K562 (cell line): Measurements from ENCODE around the gene EPB41L1. TPM values are rescaled to one million over a fixed set of nuclear protein-coding genes. Genes with fewer than 3 reads are reported as not detected.
"Not testable (repeated sequence)": the region's sequence is repeated elsewhere in the genome, so short reads cannot be mapped to it uniquely, and the experiment has no call there.

ENCODE experiments used
- ATAC-seq: fragments of 200-7000 bp; cut with Tn5 transposase; 3 replicates; pipeline ENCODE4 v1.9.1; 2020; ENCODE audit warnings: moderate library complexity
- BruUV-seq: library from RNA; stranded (reverse); fragments of 400-500 nt; replicated peaks from 2 replicates; lab custom pipeline; 2021; lab: Mats Ljungman, UMichigan
- CTCF ChIA-PET: fragments of 300-600 bp; formaldehyde crosslinking; extraction: SDS; loops from one replicate; lab custom pipeline; 2021; ENCODE audit warnings: low intra/inter-chr PET ratio; lab: Yijun Ruan, JAX
- POLR2A ChIA-PET: fragments of 300-600, 350-650 bp; sonication (Branson Sonifier 250); formaldehyde crosslinking; extraction: SDS; loops from one replicate; lab custom pipeline; 2021; ENCODE audit warnings: antibody characterized with exemption, inconsistent platforms; lab: Yijun Ruan, JAX
- DNase-seq, 4 experiments: peaks; one replicate each; pipeline versions ENCODE4 v3.0.0 to v3.0.0-alpha.2; 2011 to 2018; ENCODE audit warnings: low spot score in 3 of 4, mixed read lengths in 3 of 4; ENCODE audit errors: extremely low read depth in 1 of 4
- FAIRE-seq: peaks from 2 replicates; lab custom pipeline; 2011; peaks lifted over from hg19 to GRCh38; lab: Jason Lieb, UNC
- H2AFZ ChIP-seq: 2 replicates; pipeline ENCODE4 v1.6.0; 2011; ENCODE audit warnings: low read depth, low read length, control low read depth, inconsistent platforms
- H3K27ac ChIP-seq: fragments of 200-600 bp; 3 replicates; pipeline ENCODE4 v1.8.0; 2011; ENCODE audit warnings: low read depth, mild to moderate bottlenecking, control low read depth, inconsistent platforms, low read length, moderate library complexity, mixed read lengths; ENCODE audit errors: extremely low read depth
- H3K27me3 ChIP-seq, 2 experiments: fragments of 300-600 bp in 1 of 2; 2 replicates in 1 of 2; 3 replicates in 1 of 2; pipeline versions ENCODE4 v1.6.0 to v1.8.0; 2011; ENCODE audit warnings: inconsistent platforms in 2 of 2, low read length in 2 of 2, mild to moderate bottlenecking in 1 of 2, mixed read lengths in 1 of 2, moderate library complexity in 1 of 2; ENCODE audit not compliant: control insufficient read depth in 2 of 2, insufficient read depth in 2 of 2
- H3K36me3 ChIP-seq: fragments of 300-600 bp; 3 replicates; pipeline ENCODE4 v1.8.0; 2011; ENCODE audit warnings: mild to moderate bottlenecking, low read length, inconsistent platforms; ENCODE audit not compliant: control insufficient read depth, insufficient read depth
- H3K4me1 ChIP-seq, 2 experiments: fragments of 200-600 bp in 1 of 2; replicated peaks in 1 of 2; 2 replicates in 1 of 2; 3 replicates in 1 of 2; pipeline versions ENCODE4 v1.5.1 to v1.8.0; 2011; ENCODE audit warnings: inconsistent platforms in 2 of 2, low read length in 2 of 2, mild to moderate bottlenecking in 1 of 2, mixed read lengths in 1 of 2, moderate library complexity in 1 of 2; ENCODE audit not compliant: control insufficient read depth in 2 of 2, insufficient read depth in 2 of 2
- H3K4me2 ChIP-seq: 2 replicates; pipeline ENCODE4 v1.6.1; 2011; ENCODE audit warnings: low read length, control low read depth, inconsistent platforms, mixed read lengths; ENCODE audit not compliant: insufficient read depth
- H3K4me3 ChIP-seq: fragments of 200-600 bp; sonication (generic), shearing (Covaris generic); 2 replicates; pipeline ENCODE4 v1.5.1; 2016; ENCODE audit warnings: control low read depth, inconsistent platforms
- H3K79me2 ChIP-seq: fragments of 200-600 bp; 3 replicates; pipeline ENCODE4 v1.8.0; 2011; ENCODE audit warnings: low read length, inconsistent platforms; ENCODE audit not compliant: control insufficient read depth, insufficient read depth
- H3K9ac ChIP-seq, 2 experiments: 2 replicates each; pipeline versions ENCODE4 v1.6.0 to v1.6.1; 2011; ENCODE audit warnings: low read depth in 2 of 2, low read length in 2 of 2, control low read depth in 1 of 2, inconsistent platforms in 1 of 2, mild to moderate bottlenecking in 1 of 2, mixed read lengths in 1 of 2; ENCODE audit not compliant: insufficient read depth in 1 of 2
- H3K9me1 ChIP-seq: one replicate; pipeline ENCODE4 v1.6.0; 2011; ENCODE audit warnings: inconsistent platforms, mild to moderate bottlenecking, low read length, moderate library complexity; ENCODE audit not compliant: control insufficient read depth, insufficient read depth
- H3K9me3 ChIP-seq: replicated peaks from 2 replicates; pipeline ENCODE4 v1.5.1; 2011; ENCODE audit warnings: low read depth, low read length, inconsistent platforms; ENCODE audit not compliant: control insufficient read depth, insufficient read depth
- H4K20me1 ChIP-seq: replicated peaks from 2 replicates; pipeline ENCODE4 v1.6.1; 2011; ENCODE audit warnings: low read length, inconsistent platforms, mixed read lengths; ENCODE audit not compliant: control insufficient read depth, insufficient read depth
- ADNP ChIP-seq: fragments of 200-800 bp; sonication (Bioruptor generic); IDR thresholded peaks from 2 replicates; pipeline ENCODE4 v1.6.1; 2016; ENCODE audit warnings: missing genetic modification characterization, missing compliant biosample characterization
- BCOR ChIP-seq: fragments of 450-650 bp; IDR thresholded peaks from 2 replicates; pipeline ENCODE4 v1.6.1; 2016
- FOSL1 ChIP-seq: fragments of 200-800 bp; sonication (Bioruptor generic); conservative IDR thresholded peaks from 2 replicates; pipeline ENCODE4 v1.6.1; 2016; ENCODE audit warnings: missing genetic modification characterization, missing compliant biosample characterization
- JUND ChIP-seq, 2 experiments: IDR thresholded peaks; 2 replicates in 1 of 2; 3 replicates in 1 of 2; pipeline ENCODE4 v1.6.1; 2011; ENCODE audit warnings: borderline replicate concordance in 2 of 2, low read depth in 2 of 2, low read length in 2 of 2, improper control_type of control experiment in 1 of 2, missing biosample characterization in 1 of 2, missing genetic modification characterization in 1 of 2, missing genetic modification reagents in 1 of 2
- KDM1A ChIP-seq, 2 experiments: fragments of 450-650 bp; IDR thresholded peaks; 2 replicates each; pipeline ENCODE4 v1.6.1; 2016; ENCODE audit warnings: mild to moderate bottlenecking in 2 of 2
- RBM25 ChIP-seq: fragments of 200-400 bp; formaldehyde crosslinking; IDR thresholded peaks from 2 replicates; pipeline ENCODE4 v1.6.1; 2018; ENCODE audit warnings: low read length, low read depth, moderate library complexity; ENCODE audit not compliant: severe bottlenecking
- SPI1 ChIP-seq: IDR thresholded peaks from 2 replicates; pipeline ENCODE4 v1.6.1; 2011; ENCODE audit warnings: low read depth, low read length, control low read depth, borderline replicate concordance
- ZNF121 ChIP-seq: sonication (generic); formaldehyde crosslinking; conservative IDR thresholded peaks from 2 replicates; pipeline ENCODE4 v1.8.0; 2022; ENCODE audit warnings: missing genetic modification reagents
- WGBS: fragments of 100-300 bp; shearing (Covaris generic); methylation state at CpG from one replicate; pipeline ENCODE4 v1.1.6; 2016; ENCODE audit warnings: low coverage, mixed read lengths; ENCODE audit not compliant: insufficient coverage; ENCODE audit errors: missing lambda C conversion rate; 5-methylcytosine and 5-hydroxymethylcytosine counted together
- in situ Hi-C: fragments of 300-500 bp; cut with MboI; formaldehyde crosslinking; loops from 4 replicates; pipeline ENCODE4 v1.15.0; 2018; ENCODE audit warnings: inconsistent platforms, mixed read lengths
- intact Hi-C: fragments of 100-400 bp; cut with micrococcal nuclease; formaldehyde crosslinking; loops from 2 replicates; pipeline ENCODE4 v1.14.2; 2022
- polyA plus RNA-seq, 8 experiments: library from polyadenylated mRNA; depleted of rRNA in 4 of 8; stranded (reverse) in 5 of 8; unstranded in 3 of 8; fragments of >200 nt; fragmentation: Nextera tagmentation in 2 of 8; fragmentation: Illumina TruSeq in 1 of 8; extraction: Ambion mirVana in 2 of 8; extraction: Trizol in 1 of 8; gene quantifications; 2 replicates each; pipeline versions ENCODE4 v1.2.1 to v1.2.3, GENCODE V29; 2011 to 2014; ENCODE audit warnings: inconsistent platforms in 1 of 8, missing spikeins in 1 of 8
- total RNA-seq, 7 experiments: library from RNA; depleted of rRNA in 6 of 7; stranded (reverse); fragments of >200 nt in 6 of 7; fragmentation: Illumina TruSeq in 2 of 7; extraction: Trizol in 2 of 7; gene quantifications; 2 replicates each; pipeline versions ENCODE4 v1.2.1 to v1.2.3, GENCODE V29; 2011 to 2021; ENCODE audit warnings: low replicate concordance in 1 of 7
- TF ChIP-seq, protein P1 (sequence below): sonication (generic); formaldehyde crosslinking; IDR thresholded peaks from 2 replicates; pipeline ENCODE4 v1.8.1; 2023; ENCODE audit warnings: mild to moderate bottlenecking, missing genetic modification reagents
- TF ChIP-seq, protein P2 (sequence below), 2 experiments: fragments of 450-650 bp in 1 of 2; sonication (generic) in 1 of 2; formaldehyde crosslinking in 1 of 2; IDR thresholded peaks in 1 of 2; conservative IDR thresholded peaks in 1 of 2; 2 replicates each; pipeline versions ENCODE4 v1.6.1 to v1.8.1; 2016 to 2023; ENCODE audit warnings: mild to moderate bottlenecking in 2 of 2, moderate library complexity in 2 of 2, inconsistent platforms in 1 of 2, missing genetic modification reagents in 1 of 2

The EPB41L1 gene
- total and polyA plus RNA-seq, 9 of the 15 experiments (the other 6 are each of a cell fraction or from before 2014, with no cell fraction given), result 0.11 to 4.3 (median 1.3) TPM

DNA sequence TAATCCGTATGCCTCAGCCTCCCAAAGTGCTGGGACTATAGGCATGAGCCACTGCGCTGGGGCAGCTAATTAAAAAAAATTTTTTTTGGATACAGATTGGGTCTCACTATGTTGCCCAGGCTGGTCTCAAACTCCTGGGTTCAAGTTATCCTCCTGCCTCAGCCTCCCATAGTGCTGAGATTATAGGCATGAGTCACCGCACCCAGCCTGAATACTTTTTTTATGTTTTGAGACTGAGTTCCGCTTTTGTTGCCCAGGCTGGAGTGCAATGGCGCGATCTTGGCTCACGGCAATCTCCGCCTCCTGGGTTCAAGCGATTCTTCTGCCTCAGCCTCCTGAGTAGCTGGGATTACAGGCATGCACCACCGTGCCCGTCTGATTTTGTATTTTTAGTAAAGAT is 17.2 kb upstream of the EPB41L1 start:
- 43% methylated on average over 9 of the region's 11 CpGs for WGBS
- not testable (repeated sequence) for FAIRE-seq; DNase-seq; H3K27me3 ChIP-seq; BruUV-seq; H4K20me1 ChIP-seq; H2AFZ ChIP-seq; H3K4me3 ChIP-seq; H3K36me3 ChIP-seq; H3K79me2 ChIP-seq; ATAC-seq; H3K9me1 ChIP-seq; H3K9ac ChIP-seq; H3K4me2 ChIP-seq; H3K27ac ChIP-seq; H3K4me1 ChIP-seq; H3K9me3 ChIP-seq; TF ChIP-seq JUND (tag; IDR thresholded peaks at IDR 0.05; ENCODE audit: borderline replicate concordance, low read depth, low read length)
- intact Hi-C loops (loop anchor here (5.0 kb wide), 1 partner anchor 40 kb away; no protein-coding TSS in a partner anchor), in situ Hi-C loops (loop anchor here (5.0 kb wide), 1 partner anchor 140 kb away; no protein-coding TSS in a partner anchor)
- ChIA-PET POLR2A (interaction anchor here (2.7 kb wide), 1 partner anchor 141 kb away, joined by 13 read pairs; no protein-coding TSS in a partner anchor), CTCF (interaction anchor here (8.0 kb wide), 1 partner anchor 143 kb away, joined by 205 read pairs; no protein-coding TSS in a partner anchor)
- TF ChIP-seq, protein P1, sequence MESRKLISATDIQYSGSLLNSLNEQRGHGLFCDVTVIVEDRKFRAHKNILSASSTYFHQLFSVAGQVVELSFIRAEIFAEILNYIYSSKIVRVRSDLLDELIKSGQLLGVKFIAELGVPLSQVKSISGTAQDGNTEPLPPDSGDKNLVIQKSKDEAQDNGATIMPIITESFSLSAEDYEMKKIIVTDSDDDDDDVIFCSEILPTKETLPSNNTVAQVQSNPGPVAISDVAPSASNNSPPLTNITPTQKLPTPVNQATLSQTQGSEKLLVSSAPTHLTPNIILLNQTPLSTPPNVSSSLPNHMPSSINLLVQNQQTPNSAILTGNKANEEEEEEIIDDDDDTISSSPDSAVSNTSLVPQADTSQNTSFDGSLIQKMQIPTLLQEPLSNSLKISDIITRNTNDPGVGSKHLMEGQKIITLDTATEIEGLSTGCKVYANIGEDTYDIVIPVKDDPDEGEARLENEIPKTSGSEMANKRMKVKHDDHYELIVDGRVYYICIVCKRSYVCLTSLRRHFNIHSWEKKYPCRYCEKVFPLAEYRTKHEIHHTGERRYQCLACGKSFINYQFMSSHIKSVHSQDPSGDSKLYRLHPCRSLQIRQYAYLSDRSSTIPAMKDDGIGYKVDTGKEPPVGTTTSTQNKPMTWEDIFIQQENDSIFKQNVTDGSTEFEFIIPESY (CRISPR knock-in tag), result peak; percentile 66
- peak; percentile 44; the same call in 1 of the 2 replicates for TF ChIP-seq BCOR
- peak; percentile 26 for TF ChIP-seq RBM25
- 0 out of 2 replicates have a peak, but pooled peaks have one; percentile 13 for TF ChIP-seq JUND (IDR thresholded peaks at IDR 0.05; ENCODE audit: borderline replicate concordance, low read depth, low read length)
- TF ChIP-seq ADNP, result peak; percentile 69; the same call in 1 of the 2 replicates
- TF ChIP-seq, protein P2, sequence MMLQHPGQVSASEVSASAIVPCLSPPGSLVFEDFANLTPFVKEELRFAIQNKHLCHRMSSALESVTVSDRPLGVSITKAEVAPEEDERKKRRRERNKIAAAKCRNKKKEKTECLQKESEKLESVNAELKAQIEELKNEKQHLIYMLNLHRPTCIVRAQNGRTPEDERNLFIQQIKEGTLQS (IDR thresholded peaks at IDR 0.05), result peak; percentile 39; the same call in 1 of the 2 replicates
- TF ChIP-seq, protein P2 (CRISPR knock-in tag; conservative IDR thresholded peaks at IDR 0.05), result not testable (repeated sequence)
- peak in 1 of 2 experiments; percentile 56; a peak in 1 of 4 replicates for TF ChIP-seq KDM1A (IDR thresholded peaks at IDR 0.05)
- peak; percentile 48; the same call in 1 of the 2 replicates for TF ChIP-seq FOSL1
- TF ChIP-seq ZNF121 (CRISPR knock-in tag), result peak; percentile 97
- TF ChIP-seq SPI1, result peak; percentile 44; the same call in 1 of the 2 replicates
